ENCODE data around the gene SCN5A. TPM values are rescaled to one million over a fixed set of nuclear protein-coding genes. Genes with fewer than 3 reads are reported as not detected.

The SCN5A gene
- polyA plus RNA-seq, 1 of the 3 experiments (the other 2 are of a cell fraction) = 0.18 TPM

DNA sequence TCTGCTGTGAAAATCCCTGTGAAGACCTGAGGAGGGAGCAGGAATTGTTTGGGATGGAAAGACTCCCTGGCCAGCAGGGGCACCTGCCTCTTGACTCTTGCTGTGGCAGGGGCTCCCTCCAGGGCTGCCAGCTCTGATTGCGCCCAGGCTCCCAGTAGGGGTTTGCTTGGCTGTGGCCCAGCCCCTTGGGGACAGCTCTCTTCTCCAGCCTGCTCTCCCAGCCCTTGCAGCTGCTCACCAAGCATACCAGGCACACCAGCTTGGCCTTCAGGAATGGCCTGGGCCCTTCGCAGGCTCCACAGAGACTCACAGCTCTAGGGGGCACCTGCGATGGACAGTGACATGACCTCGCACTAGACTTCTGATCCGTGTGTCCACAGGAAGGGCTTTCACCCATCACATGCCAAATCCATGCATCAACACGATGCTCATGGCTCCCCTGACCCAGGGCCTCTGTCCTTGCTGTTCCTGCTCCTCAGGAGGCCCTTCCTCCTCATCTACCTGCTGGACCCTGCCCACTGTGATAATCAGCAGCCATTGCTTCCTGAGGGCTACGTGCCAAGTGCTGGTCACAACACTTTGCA is 61.8 kb downstream of the SCN5A start:
- no peaks in the 10 kb centered on the region for H3K27me3 ChIP-seq (ENCODE audit: insufficient read depth)
- DNase-seq = no peak
- no peaks in the 10 kb centered on the region for H4K20me1 ChIP-seq (ENCODE audit: insufficient read depth)
- ChIA-PET POLR2A (no interaction called here), CTCF (interaction anchor here (1.0 to 1.6 kb wide), 2 partner anchors 22 to 83 kb away, joined by 3 to 4 read pairs; no protein-coding TSS in a partner anchor)
- no peaks in the 10 kb centered on the region for H3F3A ChIP-seq (replicated peaks; ENCODE audit: insufficient read depth)
- no peak overlapping the region for H3K9ac ChIP-seq
- H2AFZ ChIP-seq (ENCODE audit: low read depth) = no peak overlapping the region
- WGBS (ENCODE audit: low lambda C conversion rate) = 23% methylated on average over 3 of the region's 7 CpGs
- no peaks in the 10 kb centered on the region for H3K36me3 ChIP-seq (replicated peaks in 1 of 2; ENCODE audit: control insufficient read depth in 1 of 2, insufficient read depth in 2 of 2, low read length in 1 of 2)
- no peak for TF ChIP-seq USF1 (IDR thresholded peaks at IDR 0.05; ENCODE audit: borderline replicate concordance, low read depth)
- no peak for TF ChIP-seq RCOR1 (IDR thresholded peaks at IDR 0.05; ENCODE audit: low read length)
- TF ChIP-seq MEF2A (IDR thresholded peaks at IDR 0.05; ENCODE audit: borderline replicate concordance, low read depth) = no peak
- no peak for TF ChIP-seq MXI1 (IDR thresholded peaks at IDR 0.05; ENCODE audit: low read depth, low read length)
- TF ChIP-seq FOXJ3 (CRISPR knock-in tag; IDR thresholded peaks at IDR 0.05) = no peak
- no peak for TF ChIP-seq EZH2phosphoT487 (IDR thresholded peaks at IDR 0.05; ENCODE audit: borderline replicate concordance, low read depth)
- TF ChIP-seq ELF1 (IDR thresholded peaks at IDR 0.05) = no peak
- TF ChIP-seq, protein P1, sequence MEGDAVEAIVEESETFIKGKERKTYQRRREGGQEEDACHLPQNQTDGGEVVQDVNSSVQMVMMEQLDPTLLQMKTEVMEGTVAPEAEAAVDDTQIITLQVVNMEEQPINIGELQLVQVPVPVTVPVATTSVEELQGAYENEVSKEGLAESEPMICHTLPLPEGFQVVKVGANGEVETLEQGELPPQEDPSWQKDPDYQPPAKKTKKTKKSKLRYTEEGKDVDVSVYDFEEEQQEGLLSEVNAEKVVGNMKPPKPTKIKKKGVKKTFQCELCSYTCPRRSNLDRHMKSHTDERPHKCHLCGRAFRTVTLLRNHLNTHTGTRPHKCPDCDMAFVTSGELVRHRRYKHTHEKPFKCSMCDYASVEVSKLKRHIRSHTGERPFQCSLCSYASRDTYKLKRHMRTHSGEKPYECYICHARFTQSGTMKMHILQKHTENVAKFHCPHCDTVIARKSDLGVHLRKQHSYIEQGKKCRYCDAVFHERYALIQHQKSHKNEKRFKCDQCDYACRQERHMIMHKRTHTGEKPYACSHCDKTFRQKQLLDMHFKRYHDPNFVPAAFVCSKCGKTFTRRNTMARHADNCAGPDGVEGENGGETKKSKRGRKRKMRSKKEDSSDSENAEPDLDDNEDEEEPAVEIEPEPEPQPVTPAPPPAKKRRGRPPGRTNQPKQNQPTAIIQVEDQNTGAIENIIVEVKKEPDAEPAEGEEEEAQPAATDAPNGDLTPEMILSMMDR (IDR thresholded peaks at IDR 0.05) = no peak
- H3K79me2 ChIP-seq (ENCODE audit: insufficient read depth) = no peaks in the 10 kb centered on the region
- H3K4me2 ChIP-seq = no peak overlapping the region
- H3K9me2 ChIP-seq = no peaks in the 10 kb centered on the region
- H3K27ac ChIP-seq (ENCODE audit: low read depth in 2 of 2, low read length in 1 of 2) = no peak overlapping the region
- peaks cover 0 to 17% of the 10 kb centered on the region in 2 experiments; a peak in 2 of 4 replicates for H3K4me1 ChIP-seq (ENCODE audit: control insufficient read depth in 1 of 2, insufficient read depth in 2 of 2, low read depth in 1 of 2, low read length in 1 of 2)
- no peaks in the 10 kb centered on the region for H3K9me3 ChIP-seq
- H3K4me3 ChIP-seq (ENCODE audit: low read depth in 2 of 2, low read length in 1 of 2) = no peak overlapping the region

DNA sequence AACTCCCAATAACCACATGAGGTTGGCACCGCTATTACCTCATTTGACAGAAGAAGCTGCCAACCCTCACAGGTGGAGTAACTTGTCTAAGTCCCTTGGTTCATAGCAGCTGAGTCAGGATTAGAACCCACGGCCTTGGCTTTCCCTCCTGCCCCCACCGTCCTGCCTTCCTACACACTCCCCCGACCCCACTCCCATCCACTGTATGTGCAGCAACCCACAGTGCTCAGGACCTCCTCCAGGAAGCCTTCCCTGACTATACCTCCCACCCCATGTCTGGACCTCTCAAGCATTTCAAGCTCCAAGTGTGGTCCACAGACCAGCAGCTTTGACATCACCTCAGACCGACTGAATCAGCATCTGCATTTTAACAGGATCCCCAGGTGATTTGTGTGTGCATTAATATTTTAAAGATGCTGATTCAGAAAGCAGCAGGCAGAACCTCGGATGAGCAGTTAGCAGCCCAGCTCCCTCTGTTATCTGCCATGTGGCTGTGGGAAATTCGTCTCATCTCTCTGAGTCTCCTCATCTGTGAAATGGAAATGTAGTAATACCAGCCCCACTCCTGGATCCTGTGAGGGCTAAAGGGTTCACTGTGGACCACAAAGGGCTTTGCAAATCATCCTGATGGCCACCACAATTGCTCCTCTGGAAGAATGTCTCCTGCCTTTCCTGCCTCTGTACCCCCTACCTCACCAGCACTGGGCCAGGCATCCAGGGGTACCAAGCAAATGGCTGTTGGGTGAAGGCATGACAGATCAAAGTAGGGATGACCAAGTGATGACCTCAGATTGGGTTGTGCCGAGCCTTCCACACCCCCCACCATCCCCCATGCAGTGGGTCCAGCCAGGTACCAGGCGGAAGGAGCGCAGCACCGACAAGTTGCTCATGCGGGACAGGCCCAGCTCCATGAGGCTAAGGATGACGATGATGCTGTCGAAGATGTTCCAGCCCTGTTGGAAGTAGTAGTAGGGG is 62.7 kb downstream of the SCN5A start:
- Histone ChIP-seq H3K79me2 (ENCODE audit: insufficient read depth) (no peaks in the 10 kb centered on the region), H2AFZ (ENCODE audit: low read depth) (no peak overlapping the region), H3K27ac (ENCODE audit: low read depth in 2 of 2, low read length in 1 of 2) (no peak overlapping the region), H3F3A (replicated peaks; ENCODE audit: insufficient read depth) (no peaks in the 10 kb centered on the region), H3K4me3 (ENCODE audit: low read depth in 2 of 2, low read length in 1 of 2) (no peak overlapping the region), H3K9ac (no peak overlapping the region), H3K36me3 (replicated peaks in 1 of 2; ENCODE audit: control insufficient read depth in 1 of 2, insufficient read depth in 2 of 2, low read length in 1 of 2) (no peaks in the 10 kb centered on the region), H4K20me1 (ENCODE audit: insufficient read depth) (no peaks in the 10 kb centered on the region), H3K4me2 (no peak overlapping the region), H3K27me3 (ENCODE audit: insufficient read depth) (no peaks in the 10 kb centered on the region), H3K9me2 (no peaks in the 10 kb centered on the region), H3K9me3 (no peaks in the 10 kb centered on the region), H3K4me1 (ENCODE audit: control insufficient read depth in 1 of 2, insufficient read depth in 2 of 2, low read depth in 1 of 2, low read length in 1 of 2) (peaks cover 0 to 25% of the 10 kb centered on the region in 2 experiments; a peak in 2 of 4 replicates)
- WGBS (ENCODE audit: low lambda C conversion rate) = 52% methylated on average over 14 of the region's 14 CpGs
- no peak for DNase-seq
- CTCF ChIA-PET = interaction anchor here (1.0 to 1.6 kb wide), 4 partner anchors 23 to 84 kb away, joined by 3 to 7 read pairs (median 4); no protein-coding TSS in a partner anchor
- POLR2A ChIA-PET = no interaction called here
- no peak for TF ChIP-seq NFIC (IDR thresholded peaks at IDR 0.05; ENCODE audit: borderline replicate concordance)
- TF ChIP-seq TCF12 (IDR thresholded peaks at IDR 0.05) = no peak
- TF ChIP-seq JUND (IDR thresholded peaks at IDR 0.05) = no peak
- no peak for TF ChIP-seq USF1 (IDR thresholded peaks at IDR 0.05; ENCODE audit: borderline replicate concordance, low read depth)
- TF ChIP-seq TEAD4 (IDR thresholded peaks at IDR 0.05; ENCODE audit: borderline replicate concordance, insufficient read depth) = no peak
- no peak for TF ChIP-seq EZH2phosphoT487 (IDR thresholded peaks at IDR 0.05; ENCODE audit: borderline replicate concordance, low read depth)
- no peak for TF ChIP-seq CHD2 (IDR thresholded peaks at IDR 0.05; ENCODE audit: low read length, partially characterized antibody)
- no peak for TF ChIP-seq RXRA (IDR thresholded peaks at IDR 0.05; ENCODE audit: borderline replicate concordance, low read depth)
- TF ChIP-seq, protein P2, sequence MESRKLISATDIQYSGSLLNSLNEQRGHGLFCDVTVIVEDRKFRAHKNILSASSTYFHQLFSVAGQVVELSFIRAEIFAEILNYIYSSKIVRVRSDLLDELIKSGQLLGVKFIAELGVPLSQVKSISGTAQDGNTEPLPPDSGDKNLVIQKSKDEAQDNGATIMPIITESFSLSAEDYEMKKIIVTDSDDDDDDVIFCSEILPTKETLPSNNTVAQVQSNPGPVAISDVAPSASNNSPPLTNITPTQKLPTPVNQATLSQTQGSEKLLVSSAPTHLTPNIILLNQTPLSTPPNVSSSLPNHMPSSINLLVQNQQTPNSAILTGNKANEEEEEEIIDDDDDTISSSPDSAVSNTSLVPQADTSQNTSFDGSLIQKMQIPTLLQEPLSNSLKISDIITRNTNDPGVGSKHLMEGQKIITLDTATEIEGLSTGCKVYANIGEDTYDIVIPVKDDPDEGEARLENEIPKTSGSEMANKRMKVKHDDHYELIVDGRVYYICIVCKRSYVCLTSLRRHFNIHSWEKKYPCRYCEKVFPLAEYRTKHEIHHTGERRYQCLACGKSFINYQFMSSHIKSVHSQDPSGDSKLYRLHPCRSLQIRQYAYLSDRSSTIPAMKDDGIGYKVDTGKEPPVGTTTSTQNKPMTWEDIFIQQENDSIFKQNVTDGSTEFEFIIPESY (IDR thresholded peaks at IDR 0.05; ENCODE audit: borderline replicate concordance, low read depth) = no peak
- TF ChIP-seq TAF1 (IDR thresholded peaks at IDR 0.05; ENCODE audit: borderline replicate concordance, low read depth, low read length) = no peak
- no peak for TF ChIP-seq YY1 (IDR thresholded peaks at IDR 0.05; ENCODE audit: low read depth)
- no peak for TF ChIP-seq GATA2 (CRISPR knock-in tag; IDR thresholded peaks at IDR 0.05)
- TF ChIP-seq, protein P3, sequence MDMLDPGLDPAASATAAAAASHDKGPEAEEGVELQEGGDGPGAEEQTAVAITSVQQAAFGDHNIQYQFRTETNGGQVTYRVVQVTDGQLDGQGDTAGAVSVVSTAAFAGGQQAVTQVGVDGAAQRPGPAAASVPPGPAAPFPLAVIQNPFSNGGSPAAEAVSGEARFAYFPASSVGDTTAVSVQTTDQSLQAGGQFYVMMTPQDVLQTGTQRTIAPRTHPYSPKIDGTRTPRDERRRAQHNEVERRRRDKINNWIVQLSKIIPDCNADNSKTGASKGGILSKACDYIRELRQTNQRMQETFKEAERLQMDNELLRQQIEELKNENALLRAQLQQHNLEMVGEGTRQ (IDR thresholded peaks at IDR 0.05; ENCODE audit: borderline replicate concordance, low read depth, low read length) = no peak

All from SK-N-SH (cell line).